Testis (tissue), 3 donors: ENCODE results near the gene PAPPA. TPM values are rescaled to one million over a fixed set of nuclear protein-coding genes. Genes with fewer than 3 reads are reported as not detected.

Source experiments
- DNase-seq: peaks from one replicate; pipeline ENCODE4 v3.0.0-alpha.2; 2019
- H3K27ac ChIP-seq, 2 donors: fragments of 200-600 bp; sonication (generic); one replicate each; pipeline ENCODE4 v1.5.1; 2019
- H3K27me3 ChIP-seq: fragments of 200-600 bp; sonication (generic); one replicate; pipeline ENCODE4 v1.5.1; 2019
- H3K36me3 ChIP-seq: fragments of 200-600 bp; sonication (generic); one replicate; pipeline ENCODE4 v1.5.1; 2017; ENCODE audit warnings: low read depth; ENCODE audit errors: missing control alignments
- H3K4me1 ChIP-seq: fragments of 200-600 bp; sonication (generic); one replicate; pipeline ENCODE4 v1.5.1; 2019
- H3K4me3 ChIP-seq, 2 donors: fragments of 200-600 bp; sonication (generic); one replicate each; pipeline ENCODE4 v1.5.1; 2017 to 2019
- H3K9me3 ChIP-seq: fragments of 200-600 bp; sonication (generic); one replicate; pipeline ENCODE4 v1.5.1; 2017
- CTCF ChIP-seq, 3 experiments: fragments of 450-650 bp in 2 of 3; fragments of 200-600 bp in 1 of 3; sonication (generic) in 1 of 3; IDR thresholded peaks; one replicate each; pipeline ENCODE4 v1.5.1; 2016 to 2019; ENCODE audit warnings: antibody characterized with exemption in 3 of 3, mild to moderate bottlenecking in 2 of 3, moderate library complexity in 1 of 3
- POLR2A ChIP-seq: fragments of 450-650 bp; IDR thresholded peaks from one replicate; pipeline ENCODE4 v1.6.1; 2017; ENCODE audit warnings: antibody characterized with exemption, mild to moderate bottlenecking, moderate library complexity
- WGBS, 2 donors: methylation state at CpG; one replicate each; pipeline ENCODE4 v1.1.5; 2018; 5-methylcytosine and 5-hydroxymethylcytosine counted together
- intact Hi-C: fragments of 100-400 bp; cut with DNase I; formaldehyde crosslinking; loops from one replicate; pipeline ENCODE4 v1.15.1; 2023; ENCODE audit warnings: low total_unique reads
- polyA plus RNA-seq: library from polyadenylated mRNA; stranded (reverse); fragments of 350-450 nt; fragmentation: Illumina TruSeq; extraction: RNeasy Lipid Tissue Mini Kit (QIAGEN cat#74804); gene quantifications from one replicate; pipeline ENCODE4 v1.2.3, GENCODE V29; 2014; ENCODE audit warnings: low read depth, low replicate concordance; ENCODE audit not compliant: insufficient read depth
- total RNA-seq, 2 donors: library from RNA; depleted of rRNA; stranded (reverse); fragments of >200 nt; gene quantifications; one replicate each; pipeline ENCODE4 v1.2.3, GENCODE V29; 2016

The PAPPA gene
- total and polyA plus RNA-seq, 3 donors from 2014 or later = 1.9 to 5.1 (median 4.1) TPM

DNA sequence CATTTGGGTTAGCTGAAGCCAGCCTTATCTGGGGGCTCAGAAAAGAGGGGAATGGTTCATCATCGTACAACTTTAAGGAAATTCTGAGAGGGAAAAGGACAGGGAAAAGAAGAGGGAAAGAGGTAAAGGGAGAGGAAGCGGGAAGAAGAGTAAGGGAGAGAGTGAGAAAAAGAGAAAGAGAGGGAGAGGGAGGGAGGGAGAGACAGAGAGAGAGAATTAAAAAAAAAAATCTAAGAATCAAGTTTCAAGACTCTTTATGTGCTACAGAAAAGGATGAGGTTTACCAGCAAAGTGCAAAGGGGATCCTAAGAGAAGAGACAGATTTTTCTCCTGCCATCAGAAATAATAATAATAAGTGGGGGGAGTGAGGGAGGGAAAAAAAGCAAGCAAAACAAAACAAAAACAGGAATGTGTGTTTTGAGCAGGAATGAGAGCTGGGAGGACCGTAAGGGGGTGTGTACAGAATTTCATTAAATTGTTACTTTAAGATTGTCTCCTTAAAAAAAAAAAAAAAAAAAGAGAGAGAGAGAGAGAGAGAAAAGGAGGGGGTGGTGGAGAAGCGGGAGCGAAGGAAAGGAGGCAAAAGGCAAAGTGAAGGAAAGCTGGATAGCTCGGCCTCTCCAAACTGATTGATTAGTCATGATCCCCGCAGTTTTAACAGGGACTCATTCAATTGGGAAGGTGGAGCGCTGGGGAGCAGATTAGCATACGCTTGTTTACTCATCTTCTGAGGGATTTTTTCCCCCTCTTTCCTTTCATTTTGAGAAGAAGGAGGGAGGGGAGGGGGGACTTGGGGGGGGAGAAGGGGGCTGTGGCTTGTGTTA, 438 bp upstream of the PAPPA start:
- Histone ChIP-seq H3K4me1 (peaks cover 15% of the 10 kb centered on the region), H3K36me3 (no peaks in the 10 kb centered on the region), H3K27ac (peak overlapping the region; percentile 36 to 76), H3K4me3 (peak overlapping the region; percentile 47 to 51), H3K9me3 (no peaks in the 10 kb centered on the region), H3K27me3 (no peaks in the 10 kb centered on the region)
- intact Hi-C loops = loop anchor here (10.0 kb wide), 1 partner anchor 492 kb away; no protein-coding TSS in a partner anchor
- 9 to 11% methylated on average over 9 of the region's 9 CpGs for WGBS, 2 donors
- TF ChIP-seq POLR2A (no peak), CTCF (IDR thresholded peaks at IDR 0.05) (no peak)
- no peak for DNase-seq

DNA sequence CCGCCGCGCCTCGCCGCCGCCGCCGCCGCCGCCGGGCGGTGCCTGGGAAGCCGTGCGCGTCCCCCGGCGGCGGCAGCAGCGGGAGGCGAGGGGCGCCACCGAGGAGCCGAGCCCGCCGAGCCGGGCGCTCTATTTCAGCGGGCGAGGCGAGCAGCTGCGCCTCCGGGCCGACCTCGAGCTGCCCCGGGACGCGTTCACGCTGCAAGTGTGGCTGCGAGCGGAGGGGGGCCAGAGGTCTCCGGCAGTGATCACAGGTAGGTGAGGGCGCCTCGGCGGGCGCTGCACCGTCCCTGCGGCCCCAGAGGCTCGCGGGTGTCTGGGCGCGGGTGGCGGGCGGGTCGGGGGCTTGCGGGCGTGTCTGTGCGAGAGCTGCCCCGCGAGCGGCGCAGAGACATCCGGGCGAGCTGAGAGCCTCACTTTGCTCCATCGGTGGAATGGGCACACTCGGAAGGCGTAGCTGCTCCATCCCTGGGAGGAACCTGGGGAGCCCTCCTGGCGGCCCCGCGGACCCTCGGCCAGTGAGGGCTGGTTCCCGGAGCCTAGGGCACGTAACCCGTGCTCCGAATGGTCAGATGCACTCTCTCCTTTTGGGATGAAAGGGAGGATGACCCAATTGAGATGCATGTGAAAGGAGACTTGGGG, 864 bp downstream of the PAPPA start:
- H3K27me3 ChIP-seq = no peaks in the 10 kb centered on the region
- peak overlapping the region; percentile 56 to 60 for H3K4me3 ChIP-seq
- TF ChIP-seq CTCF (IDR thresholded peaks at IDR 0.05) (no peak), POLR2A (no peak)
- H3K36me3 ChIP-seq = no peaks in the 10 kb centered on the region
- no peaks in the 10 kb centered on the region for H3K9me3 ChIP-seq
- WGBS, 2 donors = 1% methylated on average over 40 of the region's 74 CpGs; no CpG with 5 or more reads in 1 of the 2 donors
- H3K27ac ChIP-seq = peak overlapping the region in 1 of 2 donors; percentile 77
- peaks cover 15% of the 10 kb centered on the region for H3K4me1 ChIP-seq
- intact Hi-C loops = loop anchor here (10.0 kb wide), 1 partner anchor 490 kb away; no protein-coding TSS in a partner anchor
- DNase-seq = no peak

GRCh38 chr9:116154976-116155697, 1.5 kb downstream of the PAPPA start:
- peak overlapping the region in 1 of 2 donors; percentile 77 for H3K27ac ChIP-seq
- H3K4me3 ChIP-seq = peak overlapping the region; percentile 56 to 60
- H3K9me3 ChIP-seq = no peaks in the 10 kb centered on the region
- TF ChIP-seq POLR2A (no peak), CTCF (IDR thresholded peaks at IDR 0.05) (no peak)
- DNase-seq = peak; percentile 58
- H3K36me3 ChIP-seq = no peaks in the 10 kb centered on the region
- no peaks in the 10 kb centered on the region for H3K27me3 ChIP-seq
- 0 to 2% methylated on average over 27 of the region's 27 CpGs for WGBS, 2 donors
- intact Hi-C loops = loop anchor here (10.0 kb wide), 1 partner anchor 490 kb away; no protein-coding TSS in a partner anchor
- H3K4me1 ChIP-seq = peaks cover 15% of the 10 kb centered on the region

DNA sequence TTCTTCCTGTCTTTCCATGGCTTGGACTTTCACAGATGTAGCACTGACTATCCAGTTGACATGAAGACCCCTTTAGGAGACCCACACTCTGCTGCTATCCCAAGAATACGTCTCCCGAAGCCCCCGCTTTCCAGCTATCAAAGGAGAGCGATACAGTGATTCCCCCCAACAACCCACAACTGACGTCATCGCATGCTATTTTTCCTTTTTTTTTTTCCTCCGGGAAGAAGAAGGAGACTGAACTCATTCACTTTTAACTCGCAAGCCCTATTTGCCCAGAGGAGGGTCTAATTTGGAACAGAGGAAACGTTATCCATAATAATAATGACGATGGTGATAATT, 2.1 kb downstream of the PAPPA start:
- Histone ChIP-seq H3K27ac (peak overlapping the region in 1 of 2 donors; percentile 77), H3K4me1 (peaks cover 15% of the 10 kb centered on the region)

More for the DNA sequence above, 2.1 kb downstream of the PAPPA start:
- 1 to 2% methylated on average over 10 of the region's 10 CpGs for WGBS, 2 donors
- Histone ChIP-seq H3K4me3 (peak overlapping the region; percentile 56 to 60), H3K36me3 (no peaks in the 10 kb centered on the region), H3K9me3 (no peaks in the 10 kb centered on the region), H3K27me3 (no peaks in the 10 kb centered on the region)
- intact Hi-C loops = loop anchor here (10.0 kb wide), 1 partner anchor 489 kb away; no protein-coding TSS in a partner anchor
- DNase-seq = no peak
- TF ChIP-seq CTCF (IDR thresholded peaks at IDR 0.05) (no peak), POLR2A (no peak)
